ENCODE data around the gene DACT2.
"Not testable (repeated sequence)": the region's sequence is repeated elsewhere in the genome, so short reads cannot be mapped to it uniquely, and the experiment has no call there.

Gene DACT2

DNA sequence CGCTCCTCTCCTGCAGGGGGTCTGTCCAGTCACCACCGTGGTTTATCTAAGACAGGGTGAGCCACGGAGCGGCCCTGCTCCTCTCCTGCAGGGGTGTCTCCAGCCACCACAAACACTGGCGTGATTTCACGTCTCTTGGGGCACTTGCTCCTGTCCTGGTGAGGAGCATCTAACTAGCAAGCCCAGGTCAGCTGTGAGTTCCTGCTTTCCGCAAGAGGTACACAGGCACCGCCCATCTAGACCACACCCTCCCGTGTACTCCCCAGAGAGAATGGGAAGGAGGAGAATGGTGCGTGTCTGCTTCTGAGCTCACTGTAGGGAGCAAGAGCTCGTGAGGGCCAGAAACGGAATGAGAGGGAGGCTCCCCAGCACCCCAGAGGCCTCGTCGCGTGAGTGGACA lies 40.7 kb downstream of the DACT2 start:
- no peak for DNase-seq

DNA sequence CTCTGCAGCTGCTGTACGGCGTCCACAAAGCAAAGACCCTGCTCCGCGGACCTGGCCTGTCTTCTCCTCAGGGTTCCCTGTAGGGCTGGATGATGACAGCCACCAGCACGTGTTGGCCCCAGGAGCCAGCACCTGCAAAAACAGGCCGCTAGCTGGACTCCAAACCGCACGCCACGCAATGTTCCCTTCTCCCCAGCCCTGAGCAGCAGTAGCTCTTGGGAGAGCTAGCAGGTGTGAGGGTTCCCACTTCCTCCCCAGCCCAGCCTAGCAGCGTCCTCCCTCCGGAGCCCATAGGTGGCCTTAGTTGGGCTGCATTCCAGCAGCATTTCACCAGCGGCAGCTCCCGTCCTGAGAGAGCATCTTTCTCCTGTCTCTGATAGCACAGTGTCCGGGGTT lies 42.3 kb downstream of the DACT2 start:
- no peak for DNase-seq

DNA sequence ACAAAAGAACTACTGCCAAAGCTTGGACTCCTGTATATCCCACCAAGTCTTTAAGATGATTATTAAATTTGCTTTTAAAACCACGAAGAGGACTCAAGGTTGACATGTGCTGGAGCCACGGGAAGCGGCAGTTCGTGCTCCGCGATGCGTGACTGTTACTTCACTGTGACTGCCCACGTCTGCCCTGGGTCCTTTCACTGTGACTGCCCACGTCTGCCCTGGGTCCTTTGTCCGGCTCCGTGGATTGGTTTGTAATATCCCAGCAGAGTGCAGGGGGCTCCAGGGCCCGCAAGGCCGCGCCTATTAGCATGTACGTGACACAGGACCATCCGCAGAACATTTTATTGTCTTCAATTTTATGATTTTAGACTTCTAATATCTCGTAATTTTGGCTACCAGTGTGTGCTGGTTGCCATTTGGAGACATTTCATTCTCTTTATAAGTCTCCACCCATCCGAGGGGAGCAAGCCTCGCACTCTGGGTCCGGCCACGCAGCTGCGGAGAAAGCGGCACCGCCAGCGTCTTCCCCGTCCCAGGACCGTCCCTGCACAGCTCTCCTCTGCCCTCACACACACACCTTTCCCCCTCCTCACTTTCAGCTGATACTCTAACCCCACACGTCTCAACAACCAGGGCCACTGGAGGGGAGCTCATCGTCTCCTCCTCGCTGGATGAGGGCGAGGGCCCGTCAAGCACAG lies 42.9 kb downstream of the DACT2 start:
- DNase-seq = no peak

DNA sequence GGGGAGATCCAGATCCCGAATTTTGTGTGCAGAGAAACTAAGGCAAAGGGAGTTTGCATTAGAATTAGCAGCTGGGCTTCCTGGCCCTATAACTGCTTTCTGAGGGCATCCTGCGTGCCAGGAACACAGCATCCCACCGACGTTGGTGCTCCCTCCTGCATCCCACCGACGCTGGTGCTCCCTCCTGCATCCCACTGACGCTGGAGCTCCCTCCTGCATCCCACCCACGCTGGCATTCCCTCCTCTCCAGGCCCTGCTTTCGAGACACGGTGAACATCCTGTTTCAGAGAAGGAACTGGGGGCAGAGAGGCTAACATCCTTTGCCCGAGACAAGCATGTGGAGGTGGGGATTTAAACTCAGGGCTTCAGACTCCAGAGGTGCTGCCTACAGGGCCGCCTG lies 44.4 kb downstream of the DACT2 start:
- DNase-seq = no peak

DNA sequence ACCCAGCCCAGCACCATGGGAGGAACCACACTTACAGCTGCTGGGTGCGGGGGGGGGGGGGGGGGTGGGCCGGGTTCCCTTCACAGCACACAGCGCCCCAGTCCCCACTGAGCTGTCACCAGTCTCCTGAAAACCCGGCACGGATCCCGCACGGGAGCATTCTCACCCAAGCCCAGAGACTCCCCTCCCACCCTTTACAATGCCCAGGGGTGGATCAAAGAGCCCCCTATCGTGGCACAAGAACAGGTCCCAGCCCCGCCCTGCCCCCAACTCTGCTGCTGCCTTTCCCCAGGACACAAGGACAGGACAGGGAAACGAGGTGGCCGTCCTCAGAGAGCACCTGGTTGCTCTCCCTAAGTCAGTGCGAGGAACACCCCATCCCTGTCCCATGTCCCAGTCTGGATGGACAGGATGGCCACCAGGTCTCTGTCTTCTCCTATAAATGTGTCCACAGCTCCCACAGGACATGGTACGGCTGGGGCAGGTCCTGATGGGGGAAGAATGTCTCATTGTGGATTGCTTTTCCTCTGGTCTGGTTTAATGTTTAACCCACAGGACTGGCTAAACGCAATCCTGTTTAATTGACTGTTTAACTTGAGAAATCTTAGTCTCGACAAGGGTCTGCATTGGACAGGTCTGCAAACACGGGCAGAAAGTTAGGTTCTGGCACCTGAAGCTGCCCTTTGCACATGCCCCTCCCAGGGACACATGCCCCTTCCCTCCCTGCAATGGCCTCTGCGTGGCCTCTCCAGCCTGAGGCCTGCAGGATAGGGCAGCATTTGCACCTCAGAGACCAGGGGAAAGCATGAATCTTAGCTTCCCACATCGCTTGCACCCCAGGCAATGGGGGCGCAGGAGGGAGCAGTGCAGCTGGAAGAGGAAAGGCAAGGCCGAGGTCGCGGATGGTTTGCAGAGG lies 45.3 kb downstream of the DACT2 start:
- no peak for DNase-seq

DNA sequence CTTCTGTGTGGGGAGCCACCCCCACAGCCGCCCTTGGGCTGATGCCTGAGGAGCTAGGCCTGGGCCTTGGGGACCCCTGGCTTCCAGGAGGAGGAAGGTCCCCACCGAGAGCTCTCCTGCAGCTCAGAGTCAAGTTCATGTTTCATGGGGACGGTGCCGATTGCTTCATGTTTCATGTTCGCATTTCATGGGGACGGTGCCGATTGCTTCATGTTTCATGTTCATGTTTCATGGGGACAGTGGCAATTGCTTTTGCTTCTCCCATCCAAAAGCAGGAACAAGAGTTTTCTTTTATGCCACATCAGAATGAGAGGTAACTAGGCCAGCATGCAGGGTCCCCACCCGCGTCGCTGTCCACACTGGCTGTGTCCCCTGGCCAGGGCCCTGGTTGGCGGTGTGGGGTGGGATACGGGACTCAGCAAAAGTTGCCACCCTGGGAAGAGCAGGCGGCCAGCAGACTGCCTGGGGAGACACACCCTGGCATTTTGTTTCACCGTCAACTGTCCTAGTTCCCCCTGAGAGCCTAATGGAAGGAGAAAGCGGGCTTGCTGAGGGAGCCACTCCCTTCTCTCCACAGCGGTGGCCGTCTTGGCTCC lies 46.0 kb downstream of the DACT2 start:
- DNase-seq = no peak

DNA sequence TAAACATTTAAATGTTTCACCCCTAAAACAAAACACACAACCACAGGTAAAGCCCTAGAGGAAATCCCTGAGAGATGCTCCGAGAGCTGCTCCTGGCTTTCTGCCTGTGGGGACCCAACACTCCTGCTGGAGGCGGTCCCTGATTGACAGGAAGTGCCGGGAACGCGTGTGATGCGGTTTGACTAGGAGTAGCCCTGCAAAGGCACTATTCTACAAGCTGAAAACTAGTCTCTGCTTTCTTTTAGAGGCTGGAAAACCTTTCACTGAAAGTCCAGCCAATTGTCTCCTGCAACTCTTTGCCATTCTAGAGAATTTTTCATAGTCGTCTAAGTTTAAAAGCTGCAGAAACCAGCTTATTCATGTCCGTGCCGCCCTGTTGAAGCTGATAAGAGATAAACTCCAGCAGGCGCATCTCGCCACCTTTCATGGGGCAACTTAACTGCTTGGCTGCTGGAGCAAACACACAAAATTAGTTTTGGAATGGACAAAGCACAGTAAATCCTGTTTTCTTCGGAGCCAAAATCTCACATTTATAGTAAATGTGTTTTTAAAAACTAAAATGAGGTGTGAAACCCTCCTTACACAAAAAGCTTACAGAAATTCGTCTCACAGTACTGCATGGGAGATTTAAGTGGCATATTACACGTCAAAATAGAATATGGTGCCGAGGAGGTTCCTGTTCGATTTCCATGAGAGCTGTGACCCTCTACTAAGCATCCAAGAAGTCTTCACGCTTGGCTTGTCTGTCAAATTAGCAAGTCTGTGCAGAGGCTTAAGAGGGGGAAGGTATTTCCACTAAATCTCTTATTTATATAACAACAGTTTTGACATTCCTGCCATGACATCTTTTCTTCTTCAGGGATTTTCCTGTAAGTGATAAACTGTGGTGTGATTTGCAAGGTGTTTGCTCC lies 46.9 kb downstream of the DACT2 start:
- no peak for DNase-seq

DNA sequence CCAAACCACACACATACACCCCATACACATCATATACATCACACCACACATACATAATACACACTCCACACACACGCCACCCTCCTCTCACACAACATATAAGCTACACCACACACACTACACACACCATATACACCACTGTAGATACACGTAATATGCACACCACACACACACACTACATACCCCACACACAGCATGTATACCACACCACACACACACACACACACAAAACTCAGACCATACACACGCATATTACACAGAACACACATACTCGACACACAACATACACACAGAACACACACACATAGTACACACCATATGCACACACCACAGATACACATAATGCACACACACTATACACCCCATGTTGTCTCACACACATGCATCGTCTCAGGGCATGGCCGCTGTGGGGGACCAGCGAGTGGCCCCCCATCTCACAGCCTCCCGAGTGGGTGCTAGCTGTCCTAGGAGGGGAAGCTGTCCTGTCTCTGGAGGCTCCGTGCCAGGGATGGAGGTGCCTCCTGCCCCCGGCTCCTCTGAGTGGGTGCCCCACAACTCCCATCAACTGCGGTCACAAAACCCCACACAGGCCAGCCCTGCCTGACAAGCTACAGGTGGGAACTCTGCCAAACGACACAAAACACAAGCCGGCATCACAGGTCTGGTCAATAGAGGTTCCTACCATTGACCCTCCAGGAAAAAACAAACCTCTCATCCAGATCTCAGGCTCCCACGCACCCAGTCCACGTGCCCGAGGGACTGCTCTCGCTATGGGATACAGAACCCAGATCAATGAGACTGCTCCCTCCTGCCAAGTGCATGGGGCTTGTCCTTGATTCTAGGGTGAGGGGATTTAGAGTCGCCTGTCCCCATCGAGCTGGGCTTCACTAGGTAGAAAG lies 49.1 kb downstream of the DACT2 start:
- no peak for DNase-seq

DNA sequence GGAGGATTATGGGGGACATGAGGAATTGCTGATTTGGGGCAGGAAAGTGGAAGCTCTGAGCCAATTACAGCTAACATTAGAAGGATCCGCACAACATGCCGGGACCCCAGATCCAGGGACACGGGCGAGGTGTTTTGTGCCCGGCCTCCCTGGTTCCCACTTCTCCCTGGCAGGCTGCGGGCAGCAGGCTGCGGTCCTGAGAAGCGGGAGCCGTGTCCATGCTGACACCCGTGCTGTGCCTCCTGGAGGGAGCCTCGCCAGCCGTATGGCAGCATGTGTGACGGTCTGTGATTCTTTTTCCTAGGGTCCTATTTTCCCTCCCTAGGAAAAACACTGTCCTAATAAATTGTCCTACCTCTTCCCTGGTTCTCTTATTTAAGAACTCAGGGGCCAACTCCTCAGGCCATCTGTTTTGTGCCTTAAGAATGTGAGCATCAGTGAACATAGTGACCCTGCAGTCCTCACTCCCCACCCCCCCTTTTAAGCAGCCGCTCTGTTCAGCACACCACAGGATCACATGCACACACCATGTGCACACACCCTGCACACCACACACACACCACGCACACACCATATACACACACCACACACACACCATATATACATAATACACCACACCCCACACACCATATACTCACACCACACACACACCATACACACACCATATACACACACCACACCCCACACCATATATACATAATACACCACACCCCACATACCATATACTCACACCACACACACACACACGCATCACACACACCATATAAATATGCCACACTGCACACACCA lies 49.9 kb downstream of the DACT2 start:
- no peak for DNase-seq

DNA sequence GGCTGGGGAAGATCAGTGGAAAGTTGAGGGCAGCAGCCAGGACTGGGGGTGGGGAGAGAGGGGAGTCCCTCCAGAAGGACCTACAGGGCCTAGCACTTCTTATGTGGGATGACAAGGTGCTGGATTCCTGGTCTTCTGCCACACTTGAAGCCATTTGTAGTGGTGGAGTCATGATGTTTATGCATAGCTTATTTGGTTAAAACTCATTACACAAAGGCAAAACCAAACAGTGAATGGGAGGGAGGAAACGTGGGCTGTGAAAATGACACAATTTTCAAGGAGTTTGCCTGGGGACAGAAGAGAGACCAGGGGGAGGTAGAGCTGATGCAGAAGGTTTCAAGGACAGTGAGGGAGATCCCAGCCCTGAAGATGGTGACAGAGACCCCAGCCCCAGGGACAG lies 50.8 kb downstream of the DACT2 start:
- no peak for DNase-seq

DNA sequence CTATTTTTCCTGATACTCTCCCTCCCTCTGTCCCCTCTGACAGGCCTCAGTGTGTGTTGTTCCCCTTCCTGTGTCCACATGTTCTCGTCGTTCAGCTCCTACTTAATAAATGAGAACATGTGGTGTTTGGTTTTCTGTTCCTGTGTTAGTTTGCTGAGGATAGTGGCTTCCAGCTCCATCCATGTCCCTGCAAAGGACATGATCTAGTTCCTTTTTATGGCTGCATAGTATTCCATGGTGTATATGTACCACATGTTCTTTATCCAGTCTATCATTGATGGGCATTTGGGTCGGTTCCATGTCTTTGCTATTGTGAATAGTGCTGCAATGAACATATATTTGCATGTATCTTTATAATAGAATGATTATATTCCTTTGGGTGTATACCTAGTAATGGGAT lies 51.8 kb downstream of the DACT2 start:
- DNase-seq = not testable (repeated sequence)

DNA sequence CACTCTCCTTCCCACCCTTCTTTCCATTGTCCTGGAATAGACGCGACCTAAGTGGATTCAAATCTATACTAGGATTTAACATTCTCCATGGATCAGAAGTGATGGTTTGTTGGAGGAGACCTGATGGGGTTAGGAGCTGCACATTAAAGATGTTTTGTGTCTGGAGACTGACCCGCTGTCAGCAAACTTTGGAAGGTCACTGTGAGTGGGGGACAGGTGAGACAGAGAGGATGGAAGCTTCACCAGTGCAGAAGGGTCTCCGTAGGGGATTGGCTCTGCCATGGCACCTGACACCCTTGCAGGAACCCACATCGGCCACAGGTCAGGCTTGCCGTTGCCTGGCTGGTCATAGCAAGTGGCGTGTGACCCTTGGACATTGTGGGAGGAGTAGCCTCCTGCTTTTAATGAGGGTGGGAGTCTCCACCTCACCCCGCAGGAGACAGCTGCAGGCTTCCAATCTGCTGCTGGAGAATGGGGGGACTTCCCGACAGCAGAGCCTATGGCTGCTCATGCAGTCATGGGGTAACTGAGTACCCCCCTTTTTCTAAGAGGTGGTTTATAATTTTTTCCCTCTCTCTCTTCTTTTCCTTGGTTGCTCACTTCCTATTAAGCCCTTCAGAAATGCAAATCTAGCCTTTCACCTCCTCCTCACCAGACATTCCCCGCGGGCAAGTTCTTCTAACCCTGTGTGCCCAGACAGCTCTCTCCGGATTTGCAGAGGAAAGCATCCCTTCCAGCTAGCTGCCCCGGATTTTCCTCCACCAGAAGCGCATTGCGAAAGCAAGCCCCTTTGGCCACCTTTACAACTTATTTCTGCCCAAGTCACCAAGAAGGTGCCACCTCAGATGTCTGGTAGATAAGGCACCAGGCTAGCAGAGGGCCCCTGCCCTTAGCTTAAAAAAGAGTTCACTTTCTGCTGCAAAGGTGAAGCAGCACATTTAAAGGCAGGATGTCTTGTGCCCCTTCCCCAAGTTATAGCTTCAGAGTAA lies 53.5 kb downstream of the DACT2 start:
- no peak for DNase-seq

DNA sequence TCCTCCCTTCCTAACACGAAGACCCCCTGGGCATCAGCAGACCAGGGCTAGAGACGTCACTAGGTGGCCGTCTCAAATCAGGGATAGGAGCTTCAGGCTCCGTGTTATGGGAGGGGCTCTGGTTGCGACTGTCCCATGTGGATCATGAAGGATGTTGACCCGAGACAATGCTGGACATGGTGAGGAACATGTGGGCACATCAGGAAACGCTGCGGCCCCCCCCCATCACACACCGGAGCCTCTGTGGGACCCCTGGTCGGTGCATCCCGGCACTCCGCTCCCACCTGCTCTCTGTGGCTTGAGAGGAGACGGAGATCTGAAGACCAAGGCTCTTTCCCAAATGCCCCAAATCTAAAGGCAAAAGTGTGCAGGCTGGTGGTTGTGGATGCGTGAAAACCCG lies 54.2 kb downstream of the DACT2 start:
- no peak for DNase-seq

DNA sequence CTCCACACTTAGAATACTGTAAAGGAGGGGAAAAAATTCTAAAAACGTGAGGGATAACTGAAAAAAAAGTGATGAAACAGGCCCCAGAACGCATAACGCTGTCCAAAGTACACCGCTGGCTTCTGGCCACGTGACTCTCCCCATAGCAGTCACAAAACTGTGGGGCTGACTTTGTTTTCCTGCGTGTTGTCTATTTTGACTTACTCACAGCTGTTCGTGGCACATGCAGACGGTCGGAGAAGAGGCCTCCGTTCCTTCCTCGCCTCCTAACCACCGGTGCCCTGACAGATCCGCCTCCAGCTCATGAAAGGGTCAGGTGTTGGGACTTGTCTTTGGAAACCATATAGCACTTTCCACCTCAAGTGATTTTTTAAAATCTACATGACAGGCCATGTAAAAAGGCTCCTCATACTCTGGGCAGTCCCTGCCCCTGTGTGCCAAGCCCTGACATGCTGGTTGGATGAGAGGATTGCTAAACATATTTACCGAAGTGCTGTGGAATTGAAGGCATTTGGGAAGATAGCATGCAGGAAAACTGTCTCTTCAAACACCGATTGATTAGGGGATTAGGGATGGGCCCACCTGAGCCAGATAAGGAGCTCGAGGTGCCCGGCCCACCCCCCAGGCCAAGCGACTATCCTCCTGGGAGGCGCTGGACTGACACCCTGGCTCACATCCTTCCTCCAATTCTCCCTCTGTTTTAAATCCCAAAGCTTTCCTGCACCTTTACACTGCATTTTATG lies 54.8 kb downstream of the DACT2 start:
- no peak for DNase-seq

DNA sequence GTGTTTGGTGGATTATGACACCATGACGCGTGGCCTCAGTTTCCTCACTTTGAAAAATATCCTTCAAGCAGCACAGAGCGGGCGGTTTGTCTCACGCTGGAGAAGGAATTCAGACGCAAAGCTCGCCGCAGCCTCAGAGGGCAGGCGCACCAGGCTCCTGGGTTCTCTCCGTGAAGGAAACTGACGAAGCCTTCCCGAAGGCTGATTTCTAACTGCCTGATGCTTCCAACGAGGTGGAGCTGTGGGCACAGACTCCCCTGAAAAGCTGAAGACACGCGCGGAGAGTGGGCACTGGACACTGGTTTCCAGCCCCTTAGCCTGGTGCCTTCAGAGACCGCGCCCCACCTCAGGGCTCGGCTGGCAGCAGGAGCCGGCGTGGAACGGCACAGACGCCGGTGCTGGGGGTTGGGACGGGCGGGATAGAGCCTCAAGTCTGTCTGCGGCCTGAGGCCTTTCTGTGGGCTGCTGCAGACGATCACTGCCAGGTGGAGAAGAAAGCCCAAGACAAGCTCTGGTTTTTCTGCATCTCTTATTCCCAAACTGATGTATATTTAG lies 56.1 kb downstream of the DACT2 start:
- no peak for DNase-seq

DNA sequence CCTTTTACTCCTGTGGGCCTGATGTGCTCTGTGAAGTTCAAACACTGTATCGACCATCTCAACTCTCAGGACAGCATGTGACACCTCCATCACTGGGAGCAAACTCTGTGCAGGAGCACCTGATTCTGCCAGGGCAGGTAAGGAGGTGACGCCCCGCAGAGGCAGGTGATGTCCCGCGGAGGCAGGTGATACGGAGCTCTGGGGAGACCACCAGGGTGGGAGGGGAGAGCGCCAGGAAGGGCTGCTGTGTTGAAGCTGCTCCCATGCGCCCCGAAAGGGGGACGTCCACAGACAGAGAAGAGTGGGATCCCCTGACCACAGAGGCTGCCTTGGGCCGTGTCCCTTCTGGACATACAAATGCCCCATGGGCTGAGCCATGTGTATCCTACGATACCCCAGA lies 58.3 kb downstream of the DACT2 start:
- DNase-seq = no peak

DNA sequence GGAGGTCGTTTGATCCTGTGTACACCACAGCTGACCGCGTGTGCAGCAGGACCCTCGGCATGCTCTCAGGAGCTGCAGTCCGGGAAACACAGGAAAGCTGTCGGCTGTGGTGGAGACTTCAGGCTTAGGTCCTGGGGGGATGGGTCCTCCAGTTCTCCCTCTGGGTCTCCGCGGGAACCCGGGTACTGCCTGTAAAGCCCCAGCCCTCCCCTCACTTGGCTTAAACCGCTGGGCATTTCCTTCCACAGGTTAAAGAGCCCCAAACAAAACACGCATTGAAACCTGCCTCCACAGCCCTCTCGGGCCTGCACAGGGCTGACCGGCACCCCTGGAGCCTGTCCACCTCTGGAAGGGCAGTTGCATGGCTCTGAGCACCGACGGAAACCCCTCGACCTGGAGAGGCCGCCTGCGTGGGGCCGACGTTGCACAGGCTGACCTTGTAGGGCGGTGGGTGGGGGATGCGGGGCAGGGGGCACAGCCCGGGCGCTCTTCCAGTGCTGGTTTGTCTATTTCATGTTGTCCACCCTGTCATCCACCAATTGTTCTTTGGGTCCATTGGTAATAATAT lies 59.1 kb downstream of the DACT2 start:
- no peak for DNase-seq

DNA sequence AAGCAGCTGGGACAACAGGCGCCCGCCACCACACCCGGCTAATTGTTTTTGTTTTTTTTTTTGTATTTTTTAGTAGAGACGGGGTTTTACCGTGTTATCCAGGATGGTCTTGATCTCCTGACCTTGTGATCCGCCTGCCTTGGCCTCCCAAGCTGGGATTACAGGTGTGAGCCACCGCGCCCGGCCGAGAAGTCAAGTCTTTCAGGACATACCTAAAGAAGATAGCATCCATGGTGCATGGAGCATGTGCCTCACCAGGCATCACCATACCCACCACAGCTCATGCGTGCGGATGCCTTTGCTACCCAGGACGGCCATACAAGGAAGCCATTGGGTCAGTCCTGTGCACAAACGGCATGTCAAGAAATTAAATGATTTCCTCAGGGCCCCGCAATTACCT lies 60.8 kb downstream of the DACT2 start:
- no peak for DNase-seq
